GM12865 (cell line): ENCODE results near the gene TMEM126A.
A peak's percentile ranks its signal among the peaks of the same experiment; 100 is the strongest.
"Not testable (repeated sequence)": the region's sequence is repeated elsewhere in the genome, so short reads cannot be mapped to it uniquely, and the experiment has no call there.

Experiments
- DNase-seq: peaks from one replicate; pipeline ENCODE4 v3.0.0; 2010; ENCODE audit warnings: low read depth
- H3K4me3 ChIP-seq: 2 replicates; pipeline ENCODE4 v1.5.1; 2011; ENCODE audit warnings: mild to moderate bottlenecking, low read depth, low read length, control low read depth
- CTCF ChIP-seq: IDR thresholded peaks from 2 replicates; pipeline ENCODE4 v1.5.1; 2011; ENCODE audit warnings: low read length, control low read depth, low read depth, inconsistent platforms; ENCODE audit not compliant: insufficient read depth; ENCODE audit errors: missing control alignments

TMEM126A gene

GRCh38 chr11:85643191-85643614, 4.6 kb upstream of the TMEM126A start:
- DNase-seq, result no peak
- no peak for TF ChIP-seq CTCF
- no peak overlapping the region for H3K4me3 ChIP-seq

DNA sequence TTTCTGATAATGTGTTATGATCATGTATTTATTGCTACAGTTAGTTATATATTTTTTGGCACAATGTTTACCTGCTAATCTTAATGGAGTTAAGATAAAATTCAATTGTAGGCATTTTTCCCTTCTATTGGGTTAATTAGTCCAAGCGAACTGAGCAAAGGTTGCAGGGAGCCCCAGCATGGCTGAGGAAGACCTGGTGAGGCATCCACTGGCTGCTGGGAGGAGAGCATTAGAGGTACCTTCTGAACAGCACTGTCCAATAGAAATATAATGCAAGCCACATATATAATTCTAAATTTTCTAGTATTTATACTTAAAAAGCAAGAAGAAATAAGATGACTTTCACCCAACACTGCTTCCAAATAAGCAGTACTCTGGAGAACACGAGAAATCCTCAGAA, 689 bp upstream of the TMEM126A start:
- DNase-seq, result no peak
- H3K4me3 ChIP-seq, result peak overlapping the region; percentile 86
- TF ChIP-seq CTCF, result no peak

GRCh38 chr11:85651118-85651517, 3.4 kb downstream of the TMEM126A start:
- no peak for TF ChIP-seq CTCF
- no peak for DNase-seq

GRCh38 chr11:85652786-85653447, 5.2 kb downstream of the TMEM126A start:
- H3K4me3 ChIP-seq, result no peak overlapping the region
- no peak for TF ChIP-seq CTCF
- no peak for DNase-seq

More at GRCh38 chr11:85651118-85651517, 3.4 kb downstream of the TMEM126A start:
- no peak overlapping the region for H3K4me3 ChIP-seq

- DNase-seq, H3K4me3 ChIP-seq: not testable (repeated sequence)
Measured at GRCh38 chr11:85654343-85654742, 6.6 kb downstream of the TMEM126A start.

GRCh38 chr11:85656777-85657176, 9.0 kb downstream of the TMEM126A start:
- H3K4me3 ChIP-seq, result no peak overlapping the region
- no peak for DNase-seq
- TF ChIP-seq CTCF, result no peak

- no peak overlapping the region for H3K4me3 ChIP-seq
- TF ChIP-seq CTCF, result no peak
- no peak for DNase-seq
Measured at GRCh38 chr11:85658180-85658579, 10.4 kb downstream of the TMEM126A start.
